Body of pancreas (tissue), 4 donors: ENCODE measurements around the gene PDLIM7.

Source experiments
- CTCF ChIP-seq, 7 experiments: fragments of 450-650 bp in 4 of 7; fragments of 200-600 bp in 3 of 7; sonication (generic) in 3 of 7; IDR thresholded peaks; one replicate each; pipeline ENCODE4 v1.5.1; 2016 to 2019; ENCODE audit warnings: antibody characterized with exemption in 7 of 7
- POLR2A ChIP-seq, 3 donors: fragments of 450-650 bp; IDR thresholded peaks; one replicate each; pipeline ENCODE4 v1.6.1; 2016; ENCODE audit warnings: antibody characterized with exemption in 3 of 3, mild to moderate bottlenecking in 2 of 3

GRCh38 chr5:177526791-177527190, 29.4 kb upstream of the PDLIM7 start:
- TF ChIP-seq CTCF (IDR thresholded peaks at IDR 0.05): no peak
- TF ChIP-seq POLR2A (IDR thresholded peaks at IDR 0.05): no peak
